Measurements from ENCODE around the gene CSNK1E. TPM values are rescaled to one million over a fixed set of nuclear protein-coding genes. Genes with fewer than 3 reads are reported as not detected.
A peak's percentile ranks its signal among the peaks of the same experiment; 100 is the strongest.

CSNK1E gene
- total RNA-seq, 2 donors from 2014 or later: 98.1 to 140 TPM

DNA sequence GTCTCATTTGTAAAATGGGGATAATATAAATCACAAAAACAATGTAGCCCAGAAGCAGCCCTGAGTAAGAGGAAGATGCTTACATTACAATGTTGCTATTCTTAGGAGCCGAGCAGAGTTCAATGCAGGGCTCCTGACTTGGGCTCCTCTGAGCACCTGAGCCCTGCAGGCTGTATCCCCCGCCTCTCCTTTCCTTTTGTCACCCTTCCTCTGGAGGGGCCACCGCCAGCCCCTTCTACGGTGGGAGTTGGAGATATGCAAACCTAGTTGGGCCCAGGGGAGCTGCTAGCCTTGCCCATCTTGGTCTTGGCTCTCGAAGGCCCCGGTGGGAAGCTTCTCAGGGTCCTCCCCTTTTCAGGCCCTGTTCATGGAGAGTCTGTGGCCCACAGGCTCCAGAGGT, 8.4 kb upstream of the CSNK1E start:
- H3K27me3 ChIP-seq (replicated peaks; ENCODE audit: insufficient read depth): no peaks in the 10 kb centered on the region
- no peaks in the 10 kb centered on the region for H3K36me3 ChIP-seq
- TF ChIP-seq, protein P1, sequence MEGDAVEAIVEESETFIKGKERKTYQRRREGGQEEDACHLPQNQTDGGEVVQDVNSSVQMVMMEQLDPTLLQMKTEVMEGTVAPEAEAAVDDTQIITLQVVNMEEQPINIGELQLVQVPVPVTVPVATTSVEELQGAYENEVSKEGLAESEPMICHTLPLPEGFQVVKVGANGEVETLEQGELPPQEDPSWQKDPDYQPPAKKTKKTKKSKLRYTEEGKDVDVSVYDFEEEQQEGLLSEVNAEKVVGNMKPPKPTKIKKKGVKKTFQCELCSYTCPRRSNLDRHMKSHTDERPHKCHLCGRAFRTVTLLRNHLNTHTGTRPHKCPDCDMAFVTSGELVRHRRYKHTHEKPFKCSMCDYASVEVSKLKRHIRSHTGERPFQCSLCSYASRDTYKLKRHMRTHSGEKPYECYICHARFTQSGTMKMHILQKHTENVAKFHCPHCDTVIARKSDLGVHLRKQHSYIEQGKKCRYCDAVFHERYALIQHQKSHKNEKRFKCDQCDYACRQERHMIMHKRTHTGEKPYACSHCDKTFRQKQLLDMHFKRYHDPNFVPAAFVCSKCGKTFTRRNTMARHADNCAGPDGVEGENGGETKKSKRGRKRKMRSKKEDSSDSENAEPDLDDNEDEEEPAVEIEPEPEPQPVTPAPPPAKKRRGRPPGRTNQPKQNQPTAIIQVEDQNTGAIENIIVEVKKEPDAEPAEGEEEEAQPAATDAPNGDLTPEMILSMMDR (IDR thresholded peaks at IDR 0.05): no peak
- H3K27ac ChIP-seq: no peak overlapping the region
- DNase-seq (ENCODE audit: low spot score): no peak
- no peak for ATAC-seq (ENCODE audit: insufficient number of reproducible peaks, low FRiP score, low read depth)
- no peaks in the 10 kb centered on the region for H3K9me3 ChIP-seq
- H3K4me1 ChIP-seq (ENCODE audit: control insufficient read depth in 1 of 2, low read depth in 2 of 2): no peaks in the 10 kb centered on the region
- H3K4me3 ChIP-seq: no peak overlapping the region

DNA sequence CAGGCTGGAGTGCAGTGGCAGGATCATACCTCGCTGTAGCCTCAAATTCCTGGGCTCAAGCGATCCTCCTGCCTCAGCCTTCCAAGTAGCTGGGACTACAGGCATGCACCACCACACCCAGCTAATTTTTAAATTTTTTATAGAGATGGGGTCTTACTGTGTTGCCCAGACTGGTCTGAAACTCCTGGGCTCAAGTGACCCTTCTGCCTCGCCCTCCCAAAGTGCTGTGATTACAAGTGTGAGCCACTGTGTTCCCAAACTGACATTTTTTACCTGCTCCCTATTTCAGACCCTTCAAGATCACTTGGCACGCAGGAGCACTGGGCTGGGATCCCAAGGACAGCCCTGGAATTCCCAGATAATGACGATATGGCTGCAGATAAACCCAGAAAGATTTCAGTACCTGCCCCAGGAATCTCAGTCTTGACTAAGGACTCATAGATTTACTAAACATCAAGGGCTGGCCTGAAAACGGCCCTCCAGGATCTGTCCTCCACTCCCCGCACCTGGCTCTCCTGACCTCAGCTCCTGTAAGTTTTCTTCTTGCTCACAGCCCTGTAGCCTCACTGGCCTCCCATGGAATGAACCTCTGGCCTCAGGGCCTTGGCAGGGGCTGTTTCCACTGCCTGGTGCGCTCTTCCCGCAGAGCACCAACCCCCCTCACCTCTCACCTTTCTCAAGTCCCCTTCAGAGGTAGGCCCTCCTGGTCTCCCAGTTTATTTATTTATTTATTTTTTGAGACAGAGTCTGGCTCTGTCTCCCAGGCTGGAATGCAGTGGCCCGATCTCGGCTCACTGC, 3.6 kb upstream of the CSNK1E start:
- Histone ChIP-seq H3K4me1 (ENCODE audit: control insufficient read depth in 1 of 2, low read depth in 2 of 2) (peaks cover 9 to 17% of the 10 kb centered on the region in 2 donors), H3K27me3 (replicated peaks; ENCODE audit: insufficient read depth) (no peaks in the 10 kb centered on the region), H3K27ac (no peak overlapping the region), H3K4me3 (no peak overlapping the region), H3K9me3 (no peaks in the 10 kb centered on the region), H3K36me3 (no peaks in the 10 kb centered on the region)
- no peak for DNase-seq (ENCODE audit: low spot score)
- TF ChIP-seq, protein P1 (IDR thresholded peaks at IDR 0.05): no peak
- no peak for ATAC-seq (ENCODE audit: insufficient number of reproducible peaks, low FRiP score, low read depth)

DNA sequence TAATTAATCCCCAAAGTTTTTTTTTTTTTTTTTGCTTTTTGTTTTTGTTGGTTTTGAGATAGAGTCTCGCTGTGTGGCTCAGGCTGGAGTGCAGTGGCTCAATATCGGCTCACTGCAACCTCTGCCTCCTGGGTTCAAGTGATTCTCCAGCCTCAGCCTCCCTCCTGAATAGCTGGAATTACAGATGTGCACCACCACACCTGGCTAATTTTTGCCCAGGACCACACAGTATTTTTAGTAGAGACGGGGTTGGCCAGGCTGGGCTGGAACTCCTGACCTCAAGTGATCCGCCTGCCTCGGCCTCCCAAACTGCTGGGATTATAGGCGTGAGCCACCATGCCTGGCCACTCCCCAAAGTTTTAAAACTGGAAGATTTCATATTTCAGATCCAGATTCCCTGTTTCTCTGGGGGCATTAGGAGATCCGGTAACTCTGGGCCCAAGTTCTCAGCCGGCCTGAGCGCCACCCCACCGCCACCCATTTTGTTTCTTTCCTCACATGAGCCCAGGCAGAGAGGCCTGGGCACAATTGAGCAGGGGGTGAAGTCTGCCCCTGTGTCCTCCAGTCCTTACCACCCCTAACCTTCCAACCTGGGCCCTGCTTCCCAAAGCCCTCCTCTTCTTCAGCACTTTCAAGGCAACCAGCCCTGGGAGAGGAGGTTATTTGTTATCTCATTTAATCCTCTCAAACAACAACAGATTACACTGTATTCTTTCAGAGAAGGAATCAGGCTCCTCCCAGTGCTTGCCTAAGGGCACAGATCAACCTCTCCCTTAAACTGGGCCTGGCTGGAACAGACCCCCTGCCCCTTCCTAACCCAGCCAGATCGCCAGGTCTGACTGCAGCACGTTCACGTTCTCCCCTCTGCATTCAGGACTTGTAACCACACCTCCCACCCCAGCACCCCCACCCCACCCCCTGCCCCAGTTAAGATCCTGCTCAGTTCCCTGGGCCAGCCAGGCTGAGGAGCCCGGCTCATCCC, 1.9 kb upstream of the CSNK1E start:
- TF ChIP-seq, protein P1 (IDR thresholded peaks at IDR 0.05): no peak
- H3K9me3 ChIP-seq: no peaks in the 10 kb centered on the region
- H3K4me1 ChIP-seq (ENCODE audit: control insufficient read depth in 1 of 2, low read depth in 2 of 2): peaks cover 16 to 35% of the 10 kb centered on the region in 2 donors
- ATAC-seq (ENCODE audit: insufficient number of reproducible peaks, low FRiP score, low read depth): no peak
- H3K27ac ChIP-seq: peak overlapping the region; percentile 98 to 100
- no peaks in the 10 kb centered on the region for H3K36me3 ChIP-seq
- DNase-seq (ENCODE audit: low spot score): no peak
- H3K27me3 ChIP-seq (replicated peaks; ENCODE audit: insufficient read depth): no peaks in the 10 kb centered on the region
- peak overlapping the region; percentile 82 for H3K4me3 ChIP-seq

DNA sequence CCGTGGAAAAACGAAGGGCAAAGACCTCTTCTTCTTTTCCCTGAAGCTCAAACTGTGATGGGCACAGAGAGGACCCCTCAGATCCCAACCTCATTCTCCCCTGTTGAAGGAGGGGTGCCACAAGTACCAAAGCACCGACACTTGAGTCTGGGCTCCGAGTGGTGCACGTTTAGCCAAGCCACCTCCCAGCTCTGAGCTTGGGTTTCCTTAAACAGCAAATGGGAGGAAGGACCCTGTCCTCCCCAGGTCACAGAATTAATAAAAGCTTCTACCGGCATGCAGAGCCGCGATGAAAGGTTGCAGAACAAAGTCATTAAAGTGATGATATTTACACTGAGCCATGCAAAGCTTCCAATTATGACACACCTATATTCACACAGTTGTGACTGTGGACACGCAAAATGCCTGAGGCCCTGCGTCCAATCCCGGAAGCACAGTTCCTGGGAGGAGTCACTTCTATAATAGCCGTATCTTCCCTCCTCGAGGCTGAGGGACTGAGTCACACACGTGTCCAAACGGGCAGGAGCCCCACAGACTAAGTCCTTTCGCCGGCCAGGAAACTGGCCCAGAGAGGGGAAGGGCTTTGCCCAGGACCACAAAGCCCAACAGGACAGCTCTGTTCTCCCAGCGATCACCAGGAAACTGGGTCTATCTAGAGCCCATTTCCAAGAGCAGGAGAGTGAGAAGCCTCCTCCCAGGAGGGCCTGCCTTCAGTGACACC, 922 bp upstream of the CSNK1E start:
- no peaks in the 10 kb centered on the region for H3K36me3 ChIP-seq
- H3K9me3 ChIP-seq: no peaks in the 10 kb centered on the region
- peak; percentile 55 for ATAC-seq (ENCODE audit: insufficient number of reproducible peaks, low FRiP score, low read depth)
- peak; percentile 58 for DNase-seq (ENCODE audit: low spot score)
- peak overlapping the region; percentile 82 for H3K4me3 ChIP-seq
- H3K4me1 ChIP-seq (ENCODE audit: control insufficient read depth in 1 of 2, low read depth in 2 of 2): peaks cover 25 to 44% of the 10 kb centered on the region in 2 donors
- TF ChIP-seq, protein P1 (IDR thresholded peaks at IDR 0.05): no peak
- no peaks in the 10 kb centered on the region for H3K27me3 ChIP-seq (replicated peaks; ENCODE audit: insufficient read depth)
- peak overlapping the region; percentile 98 to 100 for H3K27ac ChIP-seq

Data from thoracic aorta (tissue), 2 donors.